GM08714 (cell line): ENCODE measurements around the gene CXCL1.
"Not testable (repeated sequence)": the region's sequence is repeated elsewhere in the genome, so short reads cannot be mapped to it uniquely, and the experiment has no call there.

Experiments
- H3K4me3 ChIP-seq: fragments of 200-500 bp; sonication (Bioruptor generic); 2 replicates; pipeline ENCODE4 v1.5.1; 2014; ENCODE audit warnings: mild to moderate bottlenecking, low read length, inconsistent platforms
- ZNF274 ChIP-seq: IDR thresholded peaks from 2 replicates; pipeline ENCODE4 v1.6.1; 2012; ENCODE audit warnings: mild to moderate bottlenecking, low read depth, low read length

Gene CXCL1

DNA sequence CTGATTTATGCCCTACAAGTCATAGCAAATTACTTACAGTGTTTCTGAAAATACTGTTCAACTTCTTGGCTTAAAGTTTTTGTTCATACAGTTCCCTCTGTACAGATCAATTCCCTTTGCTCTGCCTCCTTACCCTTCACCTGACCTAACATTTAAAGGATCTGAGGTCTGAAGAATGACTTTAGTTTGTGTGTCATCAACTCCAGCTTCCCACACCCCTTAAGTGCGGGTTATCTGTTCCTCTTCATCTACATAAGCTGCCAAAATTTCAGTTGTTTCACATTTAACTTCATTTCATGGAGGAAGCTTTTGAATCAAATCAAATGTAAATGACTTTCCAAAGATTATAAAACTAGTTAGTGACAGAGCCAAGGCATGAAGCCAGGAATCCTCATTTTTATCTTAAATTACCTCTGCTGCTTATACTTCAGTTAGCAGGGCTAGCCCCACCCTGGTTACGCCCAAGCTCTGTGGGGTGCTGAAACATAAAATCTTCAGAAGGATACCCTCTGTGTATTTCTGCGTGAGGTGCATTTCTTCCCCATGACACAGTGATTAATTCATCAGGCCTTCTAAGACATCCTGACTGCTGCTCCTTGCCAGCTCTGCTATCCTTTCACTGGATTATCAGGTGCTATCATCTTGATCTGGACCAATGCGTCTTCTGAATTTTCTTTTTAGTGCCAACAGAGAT is 16.5 kb downstream of the CXCL1 start:
- no peak for TF ChIP-seq ZNF274
- no peak overlapping the region for H3K4me3 ChIP-seq

GRCh38 chr4:73891326-73891725 is 22.1 kb downstream of the CXCL1 start:
- TF ChIP-seq ZNF274 = no peak
- no peak overlapping the region for H3K4me3 ChIP-seq

GRCh38 chr4:73891739-73892405 is 22.7 kb downstream of the CXCL1 start:
- TF ChIP-seq ZNF274 = no peak
- no peak overlapping the region for H3K4me3 ChIP-seq

GRCh38 chr4:73892966-73893365 is 23.8 kb downstream of the CXCL1 start:
- H3K4me3 ChIP-seq = no peak overlapping the region
- no peak for TF ChIP-seq ZNF274

DNA sequence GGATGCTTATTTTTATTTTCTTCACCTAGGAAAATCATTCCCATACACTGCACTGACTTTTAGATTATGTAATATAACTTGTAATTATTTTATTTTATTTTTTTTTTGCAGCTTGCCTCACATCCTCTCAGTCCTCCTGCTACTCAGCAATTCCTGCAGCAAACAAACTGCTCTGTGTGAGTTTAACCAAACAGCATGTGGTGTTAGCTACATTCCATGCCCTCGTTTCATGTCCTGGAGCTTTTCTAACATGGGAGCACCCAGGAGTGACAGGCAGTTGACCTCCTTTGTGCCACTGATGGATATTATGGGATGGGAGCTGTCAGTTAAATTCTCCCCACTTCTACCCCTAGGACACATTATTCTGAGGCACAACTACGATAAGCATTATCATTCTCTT is 24.8 kb downstream of the CXCL1 start:
- H3K4me3 ChIP-seq = no peak overlapping the region
- TF ChIP-seq ZNF274 = no peak

DNA sequence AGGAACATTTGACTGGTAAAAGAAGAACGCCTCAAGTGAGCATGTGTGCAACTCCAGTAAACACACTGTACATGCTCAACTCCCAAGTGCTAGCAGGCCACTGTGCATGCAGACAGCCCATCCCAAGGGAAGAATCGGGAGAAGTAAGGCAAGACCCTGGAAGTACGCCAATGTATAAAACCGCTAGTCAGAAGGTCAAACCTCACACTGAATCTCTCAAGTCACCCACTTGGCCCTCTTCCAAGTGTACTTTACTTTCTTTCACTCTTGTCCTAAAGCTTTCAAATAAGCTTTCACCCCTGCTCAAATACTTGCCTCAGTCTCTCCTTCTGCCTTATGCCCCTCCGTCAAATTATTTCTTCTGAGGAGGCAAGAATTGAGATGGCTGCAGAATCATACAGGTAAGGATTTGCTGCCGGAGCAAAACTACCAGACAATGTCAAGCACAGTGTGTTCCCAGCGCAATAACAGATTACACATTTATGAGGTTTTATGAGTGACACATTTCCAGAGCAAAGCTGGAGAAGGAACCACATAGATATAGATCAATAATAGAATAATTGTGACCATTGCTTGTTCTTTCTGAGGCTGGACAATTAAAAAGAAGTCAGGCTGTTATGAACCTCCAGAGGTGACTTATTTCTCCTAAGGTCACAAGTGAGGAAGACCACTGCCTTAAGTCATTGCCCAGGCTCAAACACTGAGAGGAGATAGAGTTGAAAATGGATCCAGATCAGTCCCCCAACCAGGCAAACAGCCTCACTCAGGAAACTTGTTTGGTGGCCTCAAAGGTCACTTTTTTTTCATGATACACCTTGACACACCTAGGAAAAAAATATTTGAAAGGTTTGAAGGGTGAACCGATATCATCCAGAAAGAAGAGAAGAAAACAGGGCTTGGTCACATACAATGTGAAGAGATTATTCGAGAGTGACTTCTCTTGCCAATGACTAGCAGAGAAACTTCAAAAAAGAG is 26.3 kb downstream of the CXCL1 start:
- TF ChIP-seq ZNF274 = no peak
- H3K4me3 ChIP-seq = no peak overlapping the region

DNA sequence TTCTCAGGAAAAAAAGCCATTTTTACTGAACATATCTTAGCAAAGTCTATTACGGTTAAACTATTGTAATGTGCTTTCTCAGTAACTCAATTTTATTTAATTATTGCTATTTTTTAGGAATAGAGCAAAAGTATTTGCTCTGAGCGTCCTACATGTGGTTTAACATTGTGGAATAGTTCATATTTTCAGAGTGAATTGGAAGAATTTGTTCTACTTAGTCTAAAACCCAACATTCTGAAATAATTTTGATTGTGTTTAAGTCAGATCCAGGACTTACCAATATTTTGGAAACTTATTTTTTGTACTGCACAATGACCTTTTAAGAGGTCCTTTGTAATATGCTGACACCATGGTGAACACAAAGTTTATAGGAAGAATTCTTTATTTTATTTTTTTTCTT is 27.2 kb downstream of the CXCL1 start:
- no peak overlapping the region for H3K4me3 ChIP-seq
- no peak for TF ChIP-seq ZNF274

- TF ChIP-seq ZNF274 = no peak
These were observed 28.4 kb downstream of the CXCL1 start for GRCh38 chr4:73897380-73898136.

DNA sequence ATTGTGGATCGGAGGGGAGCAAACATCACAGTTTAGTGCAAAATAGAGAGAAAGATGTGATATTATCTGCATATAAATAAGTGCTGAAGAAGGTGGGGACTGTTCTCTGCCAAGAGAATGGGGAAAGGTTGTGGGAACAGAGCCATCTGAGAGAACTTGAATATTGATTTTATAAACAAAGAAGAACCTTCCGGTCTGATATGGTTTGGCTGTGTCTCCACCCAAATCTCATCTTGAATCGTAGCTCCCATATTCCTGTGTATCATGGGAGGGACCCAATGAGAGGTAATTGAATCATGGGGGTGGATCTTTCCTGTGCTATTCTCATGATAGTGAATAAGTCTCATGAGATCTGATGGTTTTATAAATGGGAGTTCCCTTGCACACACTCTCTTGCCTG is 30.1 kb downstream of the CXCL1 start:
- not testable (repeated sequence) for H3K4me3 ChIP-seq

More at GRCh38 chr4:73897380-73898136, 28.4 kb downstream of the CXCL1 start:
- H3K4me3 ChIP-seq = no peak overlapping the region

DNA sequence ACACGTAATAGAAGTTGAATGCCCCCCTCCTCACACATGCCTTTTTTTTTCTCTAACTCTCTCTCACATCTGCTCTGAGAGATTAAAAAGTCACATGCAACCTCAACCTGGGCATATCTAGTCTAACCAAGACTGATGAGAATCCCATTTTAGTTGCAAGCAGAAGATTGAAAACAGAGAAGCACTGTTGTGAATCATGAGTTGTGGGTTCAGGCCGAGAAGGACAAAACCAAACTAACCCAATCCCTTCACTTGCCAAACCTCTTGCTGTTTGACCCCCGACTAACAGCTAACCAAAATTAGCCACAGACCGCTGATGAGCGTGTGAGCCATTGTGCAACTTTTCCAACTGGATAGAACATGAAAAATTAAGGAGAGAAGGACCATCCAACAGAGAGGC is 31.8 kb downstream of the CXCL1 start:
- H3K4me3 ChIP-seq = no peak overlapping the region
- no peak for TF ChIP-seq ZNF274

- H3K4me3 ChIP-seq = no peak overlapping the region
- TF ChIP-seq ZNF274 = no peak
These were observed 32.9 kb downstream of the CXCL1 start for GRCh38 chr4:73902038-73902637.

DNA sequence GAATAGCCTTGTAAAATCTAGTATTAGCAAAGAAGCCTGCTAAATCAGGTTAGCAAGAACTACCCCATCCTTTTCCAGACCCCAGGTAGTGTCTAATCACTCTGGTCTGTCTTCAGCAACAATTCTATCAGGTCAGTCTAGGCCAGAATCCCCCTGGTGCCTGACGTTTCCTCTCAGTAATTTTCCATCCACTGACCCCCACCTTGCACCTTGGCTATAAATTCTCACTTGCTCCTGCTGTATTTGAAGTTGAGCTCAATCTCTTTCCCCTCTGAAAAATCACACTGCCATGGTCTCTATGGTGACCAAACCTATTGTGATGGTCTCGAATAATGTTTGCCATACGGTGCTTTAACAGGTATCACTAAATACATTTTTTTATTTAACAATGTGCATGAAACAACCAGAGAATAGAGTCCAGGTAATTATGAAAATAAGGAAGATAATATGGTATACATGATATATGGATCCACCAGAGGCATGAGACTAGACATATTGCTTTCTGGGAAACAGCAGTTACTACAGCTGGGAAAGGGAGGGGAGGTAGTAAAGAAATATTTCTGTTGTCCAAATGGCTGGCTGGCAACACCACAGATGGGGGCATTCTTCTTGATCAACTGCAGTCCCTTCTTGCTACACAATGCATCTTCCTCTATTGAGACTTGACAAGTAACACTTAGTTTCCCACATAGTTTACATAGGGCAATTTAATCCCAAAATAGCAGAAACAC is 33.8 kb downstream of the CXCL1 start:
- TF ChIP-seq ZNF274 = no peak
- H3K4me3 ChIP-seq = no peak overlapping the region

DNA sequence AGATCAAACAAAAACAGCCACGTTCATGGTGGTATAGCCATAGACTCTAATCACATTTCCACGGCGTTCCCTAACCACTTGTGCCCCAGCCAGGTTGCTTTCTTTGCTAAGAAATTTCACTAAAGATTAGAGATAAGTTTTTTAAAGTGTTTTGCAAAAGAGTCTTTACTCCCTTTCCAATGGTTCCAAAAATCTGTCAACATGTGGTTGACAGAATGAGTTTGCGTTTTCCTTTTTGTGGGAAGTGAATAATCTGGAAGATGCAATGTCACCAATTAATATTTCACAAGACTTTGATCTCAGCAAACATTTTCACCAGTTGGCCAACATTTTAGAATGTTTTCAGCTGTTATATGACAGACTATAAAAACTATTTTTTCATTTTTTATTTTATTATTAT is 35.3 kb downstream of the CXCL1 start:
- no peak overlapping the region for H3K4me3 ChIP-seq
- TF ChIP-seq ZNF274 = no peak
